ENCODE results near the gene PTPRO. TPM values are rescaled to one million over a fixed set of nuclear protein-coding genes. Genes with fewer than 3 reads are reported as not detected.

The PTPRO gene
- total RNA-seq, 1 experiment from 2014 or later: 0.52 TPM

GRCh38 chr12:15562263-15562662 lies 240.0 kb downstream of the PTPRO start:
- no CpG with 5 or more reads among the region's 3 CpGs for WGBS (ENCODE audit: extremely low coverage, insufficient read length, low lambda C conversion rate)
- Histone ChIP-seq H3K18ac (ENCODE audit: insufficient read length, low read depth, low read length) (no peak overlapping the region), H3K4me2 (ENCODE audit: insufficient read depth, insufficient read length, low read length) (no peak overlapping the region), H3K9ac (ENCODE audit: extremely low read depth, insufficient read length, low read length) (no peak overlapping the region), H2BK5ac (ENCODE audit: insufficient read length, low read length) (no peak overlapping the region), H4K91ac (ENCODE audit: insufficient read length, low read depth, low read length) (no peak overlapping the region), H3K9me3 (ENCODE audit: control insufficient read depth, low read depth, low read length) (no peaks in the 10 kb centered on the region), H3K4me1 (ENCODE audit: insufficient read depth, low read length) (peaks cover 2% of the 10 kb centered on the region; the same call in 1 of the 2 replicates), H3K4ac (ENCODE audit: low read depth, low read length) (no peak overlapping the region), H3K27ac (ENCODE audit: insufficient read length, low read depth, low read length) (no peak overlapping the region), H3T11ph (ENCODE audit: low read length) (no peak overlapping the region), H4K8ac (replicated peaks; ENCODE audit: insufficient read length, low read depth, low read length) (no peak overlapping the region), H3K79me2 (ENCODE audit: insufficient read depth, low read length) (no peaks in the 10 kb centered on the region), H2AK5ac (ENCODE audit: insufficient read length, low read length) (no peak overlapping the region), H3K23ac (ENCODE audit: insufficient read length, low read depth, low read length) (no peak overlapping the region), H3K56ac (ENCODE audit: insufficient read length, low read depth, low read length) (no peak overlapping the region), H3K79me1 (ENCODE audit: insufficient read depth, low read depth, low read length, poor library complexity, severe bottlenecking) (no peaks in the 10 kb centered on the region), H2AFZ (ENCODE audit: low read length) (no peak overlapping the region), H2BK120ac (ENCODE audit: low read depth, low read length, poor library complexity, severe bottlenecking) (no peak overlapping the region), H3K14ac (ENCODE audit: insufficient read depth, low read length) (no peak overlapping the region), H4K20me1 (ENCODE audit: control insufficient read depth, insufficient read depth, insufficient read length) (no peaks in the 10 kb centered on the region), H3K27me3 (ENCODE audit: insufficient read depth, low read length) (no peaks in the 10 kb centered on the region), H2BK12ac (ENCODE audit: insufficient read length, low read depth, low read length) (no peak overlapping the region), H2BK20ac (ENCODE audit: low read depth, low read length, poor library complexity, severe bottlenecking) (no peak overlapping the region), H4K5ac (ENCODE audit: insufficient read length, low read depth, low read length) (no peak overlapping the region), H3K23me2 (ENCODE audit: insufficient read length, low read depth, low read length, poor library complexity, severe bottlenecking) (no peaks in the 10 kb centered on the region), H2BK15ac (ENCODE audit: low read depth, low read length) (no peak overlapping the region)
- H3K27ac Mint-ChIP-seq: no peak overlapping the region
- no peak for TF ChIP-seq CTCF (conservative IDR thresholded peaks at IDR 0.05)
- H3K4me1 Mint-ChIP-seq: peaks cover 5% of the 10 kb centered on the region in 2 experiments
- H3K9me3 Mint-ChIP-seq: no peaks in the 10 kb centered on the region
- peaks cover 2% of the 10 kb centered on the region; the same call in 1 of the 2 replicates for H3K27me3 Mint-ChIP-seq (ENCODE audit: low read depth)
- no peak overlapping the region for H3K4me3 Mint-ChIP-seq
- H3K36me3 Mint-ChIP-seq (ENCODE audit: insufficient read depth in 1 of 3, low read depth in 3 of 3): no peaks in the 10 kb centered on the region
- DNase-seq: no peak

Data from H9 (cell line).